A673 (cell line): ENCODE data around the gene ZNF768. TPM values are rescaled to one million over a fixed set of nuclear protein-coding genes. Genes with fewer than 3 reads are reported as not detected.
"Not testable (repeated sequence)": the region's sequence is repeated elsewhere in the genome, so short reads cannot be mapped to it uniquely, and the experiment has no call there.

Source experiments
- BruUV-seq: library from RNA; stranded (reverse); fragments of 400-500 nt; replicated peaks from 2 replicates; lab custom pipeline; 2021; lab: Mats Ljungman, UMichigan
- CTCF ChIA-PET: fragments of 300-600 bp; sonication (Branson Sonifier 250); formaldehyde crosslinking; loops from one replicate; lab custom pipeline; 2022; ENCODE audit warnings: antibody characterized with exemption; lab: Charles Lee
- POLR2A ChIA-PET: fragments of 300-600 bp; sonication (Branson Sonifier 250); formaldehyde crosslinking; loops from one replicate; lab custom pipeline; 2022; ENCODE audit warnings: antibody characterized with exemption; ENCODE audit not compliant: low non-redundant PET; lab: Charles Lee
- DNase-seq: peaks from one replicate; pipeline ENCODE4 v3.0.0-alpha.2; 2015; ENCODE audit warnings: low spot score
- H3K27ac ChIP-seq: fragments of 200-600 bp; sonication (generic); 2 replicates; pipeline ENCODE4 v1.5.1; 2016; ENCODE audit warnings: mixed run types, low read depth, mild to moderate bottlenecking, mixed read lengths, antibody characterized with exemption, low read length; ENCODE audit not compliant: poor library complexity, severe bottlenecking
- H3K27me3 ChIP-seq: fragments of 200-600 bp; sonication (generic); replicated peaks from 2 replicates; pipeline ENCODE4 v1.6.1; 2017; ENCODE audit warnings: mixed run types, low read depth, mild to moderate bottlenecking, mixed read lengths, antibody characterized with exemption, low read length; ENCODE audit not compliant: insufficient read depth, poor library complexity
- H3K36me3 ChIP-seq: fragments of 200-600 bp; sonication (generic); 2 replicates; pipeline ENCODE4 v1.6.1; 2016; ENCODE audit warnings: mixed run types, mild to moderate bottlenecking, mixed read lengths, antibody characterized with exemption, low read length; ENCODE audit not compliant: insufficient read depth, poor library complexity, severe bottlenecking
- H3K4me1 ChIP-seq: fragments of 200-600 bp; sonication (generic); 2 replicates; pipeline ENCODE4 v1.6.1; 2017; ENCODE audit warnings: mixed run types, mild to moderate bottlenecking, mixed read lengths, antibody characterized with exemption, low read length; ENCODE audit not compliant: insufficient read depth, poor library complexity, severe bottlenecking
- H3K4me3 ChIP-seq: fragments of 200-600 bp; sonication (generic); 2 replicates; pipeline ENCODE4 v1.5.1; 2016; ENCODE audit warnings: low read depth, mixed run types, mild to moderate bottlenecking, mixed read lengths, low read length; ENCODE audit not compliant: poor library complexity, severe bottlenecking
- H3K9me3 ChIP-seq: fragments of 200-600 bp; sonication (generic); 2 replicates; pipeline ENCODE4 v1.6.1; 2016; ENCODE audit warnings: mixed run types, low read depth, mild to moderate bottlenecking, mixed read lengths, antibody characterized with exemption, low read length; ENCODE audit not compliant: poor library complexity, severe bottlenecking
- CTCF ChIP-seq: fragments of 300-800, 200-600 bp; sonication (generic); conservative IDR thresholded peaks from 2 replicates; pipeline ENCODE4 v1.5.1; 2017; ENCODE audit warnings: low read depth, mild to moderate bottlenecking, antibody characterized with exemption, low read length, moderate library complexity, mixed read lengths
- EZH2 ChIP-seq: fragments of 200-600 bp; sonication (generic); IDR thresholded peaks from 2 replicates; pipeline ENCODE4 v1.6.1; 2017; ENCODE audit warnings: borderline replicate concordance, low read depth, mild to moderate bottlenecking, mixed read lengths, antibody characterized with exemption, low read length; ENCODE audit not compliant: poor library complexity, severe bottlenecking
- intact Hi-C: fragments of 100-400 bp; cut with micrococcal nuclease; formaldehyde crosslinking; loops from one replicate; pipeline ENCODE4 v1.10.0; 2022; ENCODE audit not compliant: unreplicated experiment
- total RNA-seq: library from RNA; stranded (reverse); gene quantifications from 2 replicates; pipeline ENCODE4 v1.2.3, GENCODE V29; 2021

The ZNF768 gene
- total RNA-seq, 1 experiment from 2014 or later: 32.7 TPM

- ChIA-PET CTCF (no interaction called here), POLR2A (no interaction called here)
- H3K9me3 ChIP-seq: no peaks in the 10 kb centered on the region
- BruUV-seq: no TSS peak
- no peak overlapping the region for H3K4me3 ChIP-seq
- no peaks in the 10 kb centered on the region for H3K36me3 ChIP-seq
- no peak for TF ChIP-seq EZH2
- no peak for TF ChIP-seq CTCF
- DNase-seq: no peak
- H3K27ac ChIP-seq: no peak overlapping the region
- H3K27me3 ChIP-seq: no peaks in the 10 kb centered on the region
- peaks cover 9% of the 10 kb centered on the region for H3K4me1 ChIP-seq
- intact Hi-C loops: no loop called here
These were observed 12.9 kb upstream of the ZNF768 start for GRCh38 chr16:30539000-30539964.

GRCh38 chr16:30536391-30537024 is 10.1 kb upstream of the ZNF768 start:
- H3K27me3 ChIP-seq, BruUV-seq, H3K4me1 ChIP-seq, intact Hi-C loops, H3K36me3 ChIP-seq, POLR2A ChIA-PET, H3K9me3 ChIP-seq, DNase-seq: not testable (repeated sequence)
- Histone ChIP-seq H3K27ac (peak overlapping the region; percentile 93), H3K4me3 (peak overlapping the region; percentile 70)
- CTCF ChIA-PET: interaction anchor here (0.9 to 1.0 kb wide), 2 partner anchors 35 to 107 kb away, joined by 3 to 4 read pairs; partner anchors contain the start of genes DCTPP1 and ZNF688

GRCh38 chr16:30535777-30536190 is 9.4 kb upstream of the ZNF768 start:
- peak; percentile 78 for DNase-seq
- Histone ChIP-seq H3K4me1 (peaks cover 9% of the 10 kb centered on the region), H3K27ac (peak overlapping the region; percentile 93), H3K27me3 (no peaks in the 10 kb centered on the region), H3K36me3 (peaks cover 16% of the 10 kb centered on the region), H3K4me3 (peak overlapping the region; percentile 70), H3K9me3 (no peaks in the 10 kb centered on the region)
- TF ChIP-seq EZH2: no peak
- peak; percentile 59 for TF ChIP-seq CTCF
- intact Hi-C loops: loop anchor here (1.0 kb wide), 1 partner anchor 23 kb away; the partner anchor contains the start of gene ZNF764
- BruUV-seq: no TSS peak
- ChIA-PET CTCF (interaction anchor here (0.5 to 1.0 kb wide), 5 partner anchors 9 to 106 kb away, joined by 3 to 5 read pairs (median 3); partner anchors contain the start of genes DCTPP1 and ZNF688), POLR2A (no interaction called here)
